DMS153 (cell line): ENCODE data around the gene HMGCS2.

ENCODE experiments used
- DNase-seq: peaks from one replicate; lab custom pipeline; 2025; lab: John Stamatoyannopoulos, UW

Gene HMGCS2

DNA sequence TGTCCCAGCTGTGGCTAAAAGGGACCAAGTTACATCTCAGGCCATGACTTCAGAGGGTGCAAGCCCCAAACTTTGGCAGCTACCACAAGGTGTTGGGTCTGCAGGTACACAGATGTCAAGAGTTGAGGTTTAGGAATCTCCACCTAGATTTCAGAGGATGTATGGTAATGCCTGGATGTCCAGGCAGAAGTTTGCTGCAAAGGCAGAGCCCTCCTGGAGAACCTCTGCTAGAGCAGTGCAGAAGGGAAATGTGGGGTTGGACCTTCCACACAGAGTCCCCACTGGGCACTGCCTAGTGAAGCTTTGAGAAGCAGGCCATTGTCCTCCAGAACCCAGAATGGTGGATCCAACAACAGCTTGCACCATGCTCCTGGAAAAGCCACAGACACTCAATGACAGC is 67.0 kb downstream of the HMGCS2 start:
- DNase-seq, result no peak

DNA sequence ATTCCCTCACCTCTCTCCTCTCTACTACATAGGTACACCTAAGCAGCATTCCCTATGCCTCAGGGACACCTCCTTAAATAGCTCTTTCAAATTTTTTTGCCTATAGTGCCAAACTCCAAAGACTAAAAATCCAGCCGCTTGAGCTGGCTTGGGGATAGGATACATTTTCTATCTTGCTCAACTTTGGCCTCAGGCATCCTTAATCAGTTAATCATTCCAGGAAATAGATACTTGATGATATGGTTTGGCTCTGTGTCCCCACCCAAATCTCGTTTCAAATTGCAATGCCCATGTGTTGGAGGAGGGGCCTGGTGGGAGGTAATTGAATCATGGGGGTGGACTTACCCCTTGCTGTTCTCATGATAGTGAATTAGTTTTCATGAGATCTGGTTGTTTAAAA is 68.4 kb downstream of the HMGCS2 start:
- DNase-seq, result no peak
